CD4-positive, alpha-beta T cell treated with Interleukin-12 subunit alpha and Interleukin-12 subunit beta, for 1 hour (primary cell): ENCODE measurements around the gene ATP8B3.

Experiments
- DNase-seq: peaks from one replicate; pipeline ENCODE4 v3.0.0-alpha.2; 2020

ATP8B3 gene

DNA sequence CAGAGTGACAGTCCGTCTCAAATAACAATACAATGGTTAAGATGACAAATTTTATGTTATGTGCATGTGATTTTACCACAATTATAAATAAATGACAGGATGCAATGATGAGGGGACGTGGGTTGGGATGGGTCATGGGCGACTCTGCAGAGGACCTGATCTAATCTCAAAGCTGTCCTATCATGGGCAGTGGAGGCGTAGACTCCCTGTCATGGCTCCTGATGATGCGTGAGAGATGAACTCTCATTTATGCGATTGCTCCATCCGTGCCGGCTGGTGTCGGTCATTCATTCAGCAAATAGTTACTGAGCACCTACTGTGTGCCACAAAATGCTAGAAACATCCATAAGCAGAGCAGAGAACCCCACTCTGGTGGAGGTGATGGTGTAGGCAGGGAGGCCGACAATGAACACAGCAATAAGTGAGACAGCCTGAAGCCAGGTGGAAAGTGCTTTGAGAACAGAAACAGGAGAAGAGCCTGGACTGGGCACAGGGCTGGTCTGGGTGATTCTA lies 37.9 kb upstream of the ATP8B3 start:
- DNase-seq: no peak

DNA sequence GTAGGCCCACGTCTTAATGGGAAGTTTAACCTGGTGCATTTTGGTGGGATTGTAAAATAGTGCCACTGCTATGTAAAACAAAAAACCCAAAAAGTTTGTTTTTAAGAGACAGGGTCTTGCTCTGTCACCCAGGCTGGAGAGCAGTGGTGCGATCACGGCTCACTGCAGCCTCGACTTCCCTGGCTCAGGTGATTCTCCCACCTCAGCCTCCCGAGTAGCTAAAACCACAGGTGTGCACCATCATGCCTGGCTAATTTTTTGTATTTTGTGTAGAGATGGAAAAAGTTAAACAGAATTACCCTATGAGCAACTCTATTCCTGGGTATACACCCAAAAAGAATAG lies 37.0 kb upstream of the ATP8B3 start:
- DNase-seq: no peak

- DNase-seq: peak; percentile 98
These were observed 36.5 kb upstream of the ATP8B3 start, which contains the start of gene REXO1 for GRCh38 chr19:1848399-1849131. Gene REXO1 (minus strand): TSS chr19:1848483. CDS start chr19:1848358, 125 bp downstream.

GRCh38 chr19:1847684-1848398 lies 35.8 kb upstream of the ATP8B3 start:
- DNase-seq: no peak

DNA sequence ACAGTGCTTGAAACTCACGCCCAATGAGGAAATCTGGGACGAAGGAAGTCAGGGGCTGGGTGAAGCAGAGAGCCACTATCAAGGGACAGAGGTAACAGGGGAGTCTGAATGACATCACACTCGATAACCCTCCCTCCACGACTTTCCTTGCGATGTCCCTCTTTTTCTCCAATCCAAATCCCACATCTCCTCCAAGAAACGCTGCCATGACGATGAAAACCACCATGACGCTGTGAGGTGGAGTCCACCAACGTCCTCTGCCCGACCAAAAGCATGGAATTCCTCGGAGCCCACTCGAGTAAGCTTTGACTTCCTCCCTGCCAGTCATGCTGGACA lies 35.2 kb upstream of the ATP8B3 start:
- DNase-seq: no peak

- DNase-seq: no peak
These were observed 34.6 kb upstream of the ATP8B3 start for GRCh38 chr19:1846517-1847204.

GRCh38 chr19:1845642-1846041 lies 33.6 kb upstream of the ATP8B3 start:
- no peak for DNase-seq

- DNase-seq: no peak
These were observed 33.0 kb upstream of the ATP8B3 start for GRCh38 chr19:1845125-1845515.

GRCh38 chr19:1844513-1845124 lies 32.5 kb upstream of the ATP8B3 start:
- no peak for DNase-seq

- DNase-seq: no peak
These were observed 31.7 kb upstream of the ATP8B3 start for GRCh38 chr19:1843646-1844394.

DNA sequence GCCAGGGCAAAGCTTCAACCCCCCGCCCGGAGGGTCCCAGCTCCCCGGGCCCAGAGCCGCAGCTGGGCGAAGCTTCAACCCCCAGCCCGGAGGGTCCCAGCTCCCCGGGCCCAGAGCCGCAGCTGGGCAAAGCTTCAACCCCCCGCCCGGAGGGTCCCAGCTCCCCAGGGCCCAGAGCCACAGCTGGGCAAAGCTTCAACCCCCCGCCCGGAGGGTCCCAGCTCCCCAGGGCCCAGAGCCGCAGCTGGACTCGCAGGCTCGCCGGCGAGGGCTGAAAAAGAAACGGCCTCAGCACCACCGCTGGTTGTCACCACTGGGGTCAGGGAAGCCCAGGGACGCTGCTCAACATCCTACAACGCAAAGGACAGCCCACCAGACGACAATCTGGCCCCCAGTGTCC lies 31.0 kb upstream of the ATP8B3 start:
- no peak for DNase-seq

GRCh38 chr19:1841209-1841924 lies 29.3 kb upstream of the ATP8B3 start:
- DNase-seq: no peak

DNA sequence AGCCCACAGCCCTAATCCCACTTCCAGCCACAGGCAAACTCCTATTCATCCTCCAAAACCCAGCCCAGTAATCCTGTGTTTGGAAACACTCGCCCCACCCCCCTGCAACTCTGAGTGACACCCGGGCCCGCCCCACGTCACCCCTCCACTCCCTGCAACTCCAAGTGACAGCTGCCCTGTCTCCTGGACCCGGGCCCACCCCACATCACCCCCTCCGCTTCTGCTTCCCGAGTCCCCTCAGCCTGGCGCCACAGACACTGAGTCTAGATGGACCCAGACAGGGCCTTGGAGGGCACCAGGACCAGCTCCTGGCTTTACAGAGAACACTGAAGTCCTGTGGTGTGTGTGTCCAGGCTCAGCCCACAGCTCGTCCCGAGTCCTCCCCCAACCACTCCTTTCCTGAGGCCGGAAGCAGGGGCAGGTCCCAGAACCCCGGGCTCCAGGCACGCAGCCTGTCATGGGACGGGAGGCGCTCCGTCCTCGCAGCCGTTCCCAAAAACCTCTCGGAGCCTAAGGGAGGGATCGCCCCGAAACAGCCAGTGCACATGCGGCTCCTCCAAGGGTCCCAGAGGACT lies 28.6 kb upstream of the ATP8B3 start:
- DNase-seq: no peak

DNA sequence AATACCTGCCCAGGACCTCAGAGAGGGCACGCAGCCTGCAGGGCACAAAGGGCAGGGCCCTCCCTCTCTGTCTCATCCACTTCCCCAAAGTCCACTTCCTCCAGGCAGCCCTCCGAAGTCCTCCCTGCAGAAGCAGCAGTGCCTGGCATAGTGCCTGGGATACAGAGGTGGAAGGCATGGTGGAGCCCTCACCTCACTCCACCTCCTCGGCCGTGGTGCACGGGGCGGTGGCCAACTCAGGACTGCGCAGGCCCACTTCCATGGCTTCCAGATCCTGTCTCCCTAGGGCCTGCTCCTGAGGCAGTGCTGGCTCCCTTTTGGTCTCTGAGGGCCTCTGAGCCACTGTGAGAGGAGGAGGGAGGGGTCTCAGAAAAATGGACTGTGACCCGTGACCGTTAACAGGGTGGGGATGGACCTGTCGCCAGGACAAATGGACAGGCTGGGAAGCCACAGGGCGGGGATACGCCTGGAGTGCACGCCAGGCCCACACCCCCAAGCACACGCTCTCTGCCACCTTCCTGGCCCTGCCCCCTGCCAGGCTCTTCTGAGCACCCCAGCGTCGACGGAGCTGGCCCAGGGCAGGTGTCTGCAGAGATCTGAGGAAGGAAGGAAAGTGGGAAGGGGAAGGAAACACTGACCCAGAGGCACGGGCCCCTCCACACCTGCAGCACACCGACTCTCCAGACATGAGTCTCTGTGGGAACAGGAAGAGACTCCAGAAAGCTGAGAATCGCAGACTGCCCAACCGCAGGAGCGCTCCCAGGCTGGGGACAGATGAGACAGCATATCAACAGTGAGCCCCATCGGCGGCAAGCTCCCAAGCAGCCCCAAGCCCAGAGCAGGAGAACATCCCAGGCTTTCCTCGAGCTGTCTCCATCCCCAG lies 27.8 kb upstream of the ATP8B3 start:
- DNase-seq: no peak

GRCh38 chr19:1837625-1838105 lies 25.6 kb upstream of the ATP8B3 start:
- peak; percentile 57 for DNase-seq

GRCh38 chr19:1837222-1837565 lies 25.1 kb upstream of the ATP8B3 start:
- DNase-seq: no peak

DNA sequence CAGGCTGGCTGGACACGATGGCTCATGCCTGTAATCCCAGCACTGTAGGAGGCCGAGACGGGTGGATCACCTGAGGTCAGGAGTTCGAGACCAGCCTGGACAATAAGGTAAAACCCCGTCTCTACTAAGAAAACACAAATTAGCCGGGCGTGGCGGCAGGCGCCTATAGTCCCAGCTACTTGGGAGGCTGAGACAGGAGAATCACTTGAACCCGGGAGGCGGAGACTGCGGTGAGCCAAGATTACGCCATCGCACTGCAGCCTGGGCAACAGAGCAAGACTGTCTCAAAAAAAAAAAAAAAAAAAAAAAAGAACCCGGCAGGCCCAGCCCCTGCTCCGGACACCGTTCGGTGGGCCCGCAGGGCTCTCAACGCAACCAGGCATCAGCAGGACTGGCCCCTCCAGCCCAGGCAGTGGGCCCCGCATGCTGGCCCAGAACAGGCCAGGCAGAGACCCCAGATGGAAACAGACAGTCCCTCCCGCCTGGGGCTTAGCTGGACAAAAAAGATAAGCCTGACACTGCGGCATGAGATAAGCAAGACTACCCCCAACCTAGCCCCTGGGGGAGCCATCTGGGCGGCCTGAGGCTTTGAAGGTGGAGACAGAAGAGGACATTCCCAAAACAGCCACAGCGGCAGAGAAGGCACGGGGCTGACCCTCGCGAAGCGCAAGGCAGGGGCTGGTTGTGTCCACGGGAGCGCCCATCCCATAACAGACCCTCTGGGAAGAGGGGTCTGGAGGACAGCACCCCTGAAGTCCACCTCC lies 24.6 kb upstream of the ATP8B3 start:
- DNase-seq: no peak

DNA sequence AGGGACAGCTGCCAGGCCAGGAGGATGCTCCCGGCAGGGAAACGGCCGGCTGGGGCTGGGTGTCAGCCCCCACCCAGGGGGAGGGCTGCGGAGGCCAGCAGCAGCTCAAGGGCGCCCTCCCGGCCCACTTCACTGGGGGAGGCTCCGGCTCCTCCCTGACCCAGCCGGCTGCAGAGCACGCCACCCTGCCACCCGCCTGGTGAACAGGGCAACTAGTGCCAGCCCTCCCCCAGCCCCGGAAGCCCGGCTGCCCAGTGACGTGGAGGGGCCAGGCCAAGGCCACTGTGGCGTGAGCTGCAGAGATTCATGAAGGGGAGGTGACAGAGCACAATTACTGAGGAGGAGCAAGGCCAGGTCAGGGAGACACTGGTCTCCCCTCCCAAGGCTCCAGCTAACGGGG lies 21.5 kb upstream of the ATP8B3 start:
- DNase-seq: no peak

DNA sequence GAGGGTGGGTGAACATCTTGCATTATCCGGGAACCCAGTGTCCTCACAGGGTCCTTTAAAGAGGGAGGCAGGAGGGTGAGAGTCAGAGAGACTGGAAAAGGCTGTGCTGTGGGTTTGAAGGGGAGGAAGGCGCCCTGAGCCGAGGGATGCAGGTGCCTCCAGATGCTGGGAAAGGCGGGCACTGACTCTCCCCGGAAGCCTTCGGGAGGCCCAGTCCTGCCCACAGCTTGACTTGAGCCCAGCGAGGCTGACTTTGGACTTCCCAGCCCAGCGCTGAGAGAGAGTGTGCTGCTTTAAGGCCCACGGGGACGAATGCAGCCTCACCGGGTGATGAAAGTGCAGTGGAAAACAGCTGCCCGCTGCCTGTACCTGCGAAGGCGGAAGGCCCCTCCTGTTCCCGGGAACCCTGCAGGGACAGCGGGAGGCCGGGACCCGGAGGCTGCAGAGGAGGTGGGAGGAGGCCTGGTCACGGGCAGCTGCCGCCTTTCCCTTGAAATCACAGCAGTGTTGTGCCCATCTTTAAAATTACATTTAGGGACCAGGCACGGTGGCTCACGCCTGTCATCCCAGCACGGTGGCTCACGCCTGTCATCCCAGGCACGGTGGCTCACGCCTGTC lies 20.1 kb upstream of the ATP8B3 start:
- no peak for DNase-seq
